HG02763 (cell line): Measurements from ENCODE around the gene WARS2.

Experiments
- ATAC-seq: cut with Tn5 transposase; IDR thresholded peaks from one replicate; pipeline ENCODE4 v1.9.1; 2021; ENCODE audit warnings: mild to moderate bottlenecking, moderate library complexity; ENCODE audit not compliant: unreplicated experiment

WARS2 gene

DNA sequence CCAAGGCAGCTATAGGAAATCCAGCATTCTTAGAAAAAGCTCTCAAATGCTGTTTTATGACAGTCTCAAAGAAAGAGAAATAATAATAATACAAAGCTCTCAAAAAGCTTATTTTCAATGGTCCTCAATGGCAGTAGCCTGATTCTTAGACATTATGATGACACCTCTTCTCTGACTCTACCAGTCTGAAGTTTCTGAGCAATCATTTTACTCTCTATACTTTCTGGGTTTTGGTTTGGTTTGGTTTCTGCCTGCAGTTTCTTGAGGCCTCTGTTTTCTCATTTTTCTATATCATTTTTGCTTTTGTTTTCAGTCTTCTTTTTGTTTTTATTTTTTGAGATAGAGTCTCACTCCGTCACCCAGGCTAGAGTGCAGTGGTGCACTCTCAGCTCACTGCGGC is 102.1 kb downstream of the WARS2 start:
- ATAC-seq: no peak

DNA sequence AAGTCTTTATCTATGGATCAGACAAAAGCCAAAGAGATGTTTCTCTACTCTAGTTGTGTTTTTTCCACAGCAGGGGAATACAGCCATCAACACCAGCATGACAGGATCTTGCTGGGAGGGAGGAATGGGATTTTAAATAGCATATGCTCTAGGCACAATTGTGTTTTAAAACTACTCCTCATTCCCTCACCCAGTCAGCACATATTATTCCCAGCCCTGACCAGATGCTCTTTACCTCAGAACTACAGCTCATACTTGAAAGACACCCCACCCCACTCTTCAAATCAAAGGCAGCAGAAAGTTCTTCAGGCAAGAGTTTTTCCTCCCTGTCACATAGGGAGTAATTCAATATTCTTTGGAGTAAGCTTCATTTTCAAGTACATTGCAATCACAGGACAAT is 106.1 kb downstream of the WARS2 start:
- ATAC-seq: no peak

DNA sequence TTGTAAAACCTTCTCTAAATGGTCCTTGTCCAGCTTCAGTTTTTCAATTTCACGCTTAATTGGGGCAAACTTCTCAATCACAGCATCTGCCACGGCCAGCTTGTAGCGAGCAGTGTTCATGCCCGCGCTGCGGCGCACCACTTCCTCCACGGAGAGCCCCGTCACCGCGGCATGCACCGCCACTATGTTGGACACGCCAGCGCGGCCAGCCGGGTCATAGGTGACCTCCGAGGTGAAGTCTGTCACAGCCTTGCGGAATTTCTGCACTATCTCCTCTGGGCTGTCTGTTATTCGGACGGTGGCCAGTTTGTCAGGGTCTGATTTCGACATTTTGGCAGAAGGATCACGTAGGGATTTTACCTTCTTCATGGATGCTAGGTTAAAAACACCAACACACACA is 107.5 kb downstream of the WARS2 start:
- no peak for ATAC-seq

DNA sequence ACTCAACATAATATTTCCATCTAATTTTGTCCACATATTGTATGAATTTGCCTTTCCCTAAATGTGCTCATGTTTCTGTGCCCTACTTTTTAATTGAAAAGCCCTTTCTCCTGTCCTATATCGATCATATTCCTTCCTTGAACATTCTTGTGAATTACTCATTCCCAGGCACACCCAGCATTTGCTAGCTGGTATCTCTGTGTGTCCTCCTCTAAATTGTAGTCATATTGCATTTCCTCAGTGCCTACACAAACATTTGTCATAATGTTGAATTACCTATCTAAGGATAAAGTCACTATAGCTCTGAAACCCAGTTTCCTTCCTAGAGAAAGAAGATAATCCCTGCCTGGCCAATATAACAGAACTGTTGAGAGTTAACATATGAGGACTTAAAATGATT is 112.7 kb downstream of the WARS2 start:
- no peak for ATAC-seq

DNA sequence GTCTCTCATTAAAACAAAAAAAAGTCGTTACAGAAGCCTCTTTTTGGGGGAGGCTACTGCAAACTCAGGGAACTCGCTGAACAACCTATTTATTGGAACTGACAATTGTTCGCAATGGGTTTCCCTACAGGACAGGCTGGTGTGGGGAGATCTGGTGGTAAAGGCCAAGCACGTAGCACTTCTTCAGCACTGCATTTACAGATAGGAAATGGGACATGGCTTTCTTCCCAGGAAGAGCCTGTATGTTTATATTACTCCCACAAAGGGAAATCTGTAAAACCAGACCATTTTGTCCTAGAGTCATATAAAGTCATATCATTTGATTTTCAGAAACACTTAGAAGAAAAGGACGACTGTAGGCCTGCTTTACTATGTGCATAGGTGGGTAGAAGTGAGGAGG is 113.5 kb downstream of the WARS2 start:
- no peak for ATAC-seq

DNA sequence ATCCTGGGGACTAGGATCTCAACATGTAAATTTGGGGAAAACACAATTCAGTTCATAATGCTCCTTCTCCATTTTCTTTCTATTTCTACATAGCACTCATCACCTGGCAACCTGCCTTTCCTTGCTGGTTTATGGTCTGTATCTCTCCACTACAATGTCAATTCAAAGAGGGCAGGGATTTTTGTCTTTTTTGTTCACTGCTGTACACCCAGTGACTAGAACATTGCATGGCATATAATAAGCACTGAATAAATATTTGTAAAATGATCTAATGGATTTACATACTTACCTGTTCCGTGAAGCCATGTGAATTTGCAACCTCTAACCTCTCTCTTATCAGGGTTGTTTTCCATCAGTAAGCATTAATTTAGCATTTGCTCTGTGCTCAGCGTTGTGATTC is 124.9 kb downstream of the WARS2 start:
- ATAC-seq: no peak

DNA sequence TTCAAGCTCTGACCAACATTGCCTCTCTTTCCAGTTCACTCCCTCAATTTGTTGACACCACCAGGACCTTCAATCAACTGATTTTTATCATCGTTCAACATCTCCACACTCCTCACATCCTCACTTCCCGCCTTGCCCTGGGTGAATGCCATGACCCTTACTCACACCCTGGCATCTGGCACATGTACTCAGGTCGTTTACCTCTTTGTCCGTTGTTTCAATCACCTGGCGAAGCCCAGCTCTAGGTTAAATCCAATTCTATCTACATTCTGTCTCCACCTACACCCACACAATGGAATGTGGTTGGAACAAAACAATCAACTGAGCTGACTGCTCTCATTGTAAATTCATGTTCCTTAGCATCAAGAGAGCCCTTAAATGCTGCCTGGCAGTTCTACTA is 128.1 kb downstream of the WARS2 start:
- no peak for ATAC-seq

DNA sequence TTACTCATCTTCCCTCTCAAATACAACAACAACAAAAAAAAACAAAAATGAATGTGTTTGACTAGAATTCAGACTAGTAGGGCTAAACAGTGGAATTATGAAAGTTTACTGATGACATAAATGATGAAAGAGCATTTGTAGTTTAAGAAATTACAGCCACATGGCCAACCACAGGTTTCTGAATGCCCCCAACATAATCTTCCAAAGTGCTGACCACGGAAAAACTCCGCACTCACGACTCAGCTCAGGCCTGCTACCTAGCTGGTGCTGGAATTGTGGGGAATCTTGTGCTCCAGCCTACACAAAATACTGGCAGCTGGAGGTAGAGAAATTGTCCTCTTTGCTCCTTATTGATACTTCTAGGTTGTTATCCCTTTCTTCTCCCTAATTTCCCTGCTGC is 128.7 kb downstream of the WARS2 start:
- ATAC-seq: no peak

DNA sequence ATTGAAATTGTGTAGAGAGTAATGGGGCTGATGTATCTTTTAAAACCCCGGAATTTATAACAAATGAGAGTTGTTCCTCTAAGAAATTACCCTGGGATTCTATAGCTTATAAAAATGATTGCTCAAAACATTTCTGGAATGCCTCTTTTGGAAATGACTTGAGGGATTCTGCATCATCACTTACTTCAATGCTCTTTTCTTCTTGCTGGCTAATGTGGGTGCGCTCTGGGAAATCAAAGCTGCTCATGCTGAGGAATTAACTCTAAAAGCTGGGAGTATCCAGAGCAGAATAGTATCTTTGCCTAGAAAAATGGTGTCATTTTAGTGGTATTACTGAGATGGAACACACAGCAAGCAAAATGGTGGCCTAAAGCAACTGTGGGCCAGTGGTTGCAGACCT is 129.3 kb downstream of the WARS2 start:
- no peak for ATAC-seq

DNA sequence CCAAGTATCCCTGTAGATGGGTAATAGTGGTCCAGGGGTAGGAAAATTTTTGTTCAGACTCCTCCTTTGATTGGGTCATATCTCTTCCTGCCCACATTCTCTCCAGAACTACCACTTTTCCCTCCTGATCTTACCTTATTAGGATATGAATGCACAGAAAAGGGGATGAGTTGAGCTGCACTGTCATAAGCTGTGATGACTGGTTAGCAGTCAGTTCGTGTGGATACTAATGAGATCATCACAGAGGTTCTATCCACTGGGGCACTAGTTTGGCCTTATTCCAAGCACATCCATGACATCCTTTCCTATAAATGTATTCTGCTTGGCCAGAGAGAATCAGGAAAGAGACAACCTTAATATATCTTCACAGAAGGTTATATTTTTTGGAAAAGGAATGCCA is 130.3 kb downstream of the WARS2 start:
- no peak for ATAC-seq

DNA sequence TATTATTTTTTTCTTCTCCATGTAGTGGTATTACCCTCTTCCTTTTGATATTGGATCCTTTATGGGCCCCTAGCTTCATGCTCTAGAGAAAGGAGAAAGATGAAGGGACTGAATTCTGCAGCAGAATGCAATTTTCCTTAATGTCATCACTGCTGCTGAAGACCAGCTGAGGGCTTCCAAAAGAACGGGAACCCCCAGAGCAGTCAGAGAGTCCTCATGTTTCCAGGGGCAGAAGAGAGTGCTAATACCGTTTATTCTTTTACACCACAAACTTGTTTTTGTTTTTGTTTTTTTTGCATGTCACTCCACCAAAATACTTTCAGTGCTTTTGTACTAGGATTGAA is 131.2 kb downstream of the WARS2 start:
- no peak for ATAC-seq

DNA sequence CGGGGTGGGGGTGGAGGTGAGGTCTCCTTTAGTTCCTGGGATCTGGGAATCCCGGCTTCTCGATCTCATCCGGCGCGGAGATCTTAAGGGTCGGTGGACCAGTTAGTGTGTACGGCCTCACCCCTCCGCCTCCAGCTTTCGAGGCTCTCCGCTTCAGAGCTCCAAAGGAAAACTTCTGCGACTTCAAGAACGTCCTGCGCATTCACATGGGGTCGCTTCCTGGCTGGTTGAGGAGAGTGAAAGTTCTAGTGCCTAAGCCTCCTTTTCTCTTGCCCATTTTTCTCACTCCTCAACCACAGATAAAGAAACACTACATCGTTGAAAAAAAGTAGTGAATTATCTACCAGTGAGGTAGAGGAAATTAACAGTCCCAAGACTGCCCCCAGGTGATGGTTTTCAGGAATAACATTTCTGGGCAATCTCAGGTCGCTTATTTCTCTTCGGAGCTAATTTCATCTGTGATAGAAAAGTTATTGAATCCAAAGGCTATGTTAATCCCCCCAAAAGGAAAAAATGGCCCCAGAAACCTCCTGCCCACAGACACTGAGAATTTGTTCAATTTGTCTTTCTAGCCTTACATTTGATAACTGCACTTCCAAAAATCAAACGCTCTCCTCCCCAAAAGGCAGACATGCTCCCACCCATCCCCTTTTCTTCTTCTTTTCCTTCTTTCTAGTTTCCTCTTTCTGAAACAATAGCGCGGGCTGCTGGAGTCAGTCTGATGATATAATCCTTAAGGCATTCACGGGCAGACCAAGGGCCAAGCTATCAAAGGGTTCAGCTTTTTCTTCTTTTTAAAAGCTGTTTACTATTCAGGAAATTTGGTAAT is 131.8 kb downstream of the WARS2 start:
- ATAC-seq: peak; percentile 67

DNA sequence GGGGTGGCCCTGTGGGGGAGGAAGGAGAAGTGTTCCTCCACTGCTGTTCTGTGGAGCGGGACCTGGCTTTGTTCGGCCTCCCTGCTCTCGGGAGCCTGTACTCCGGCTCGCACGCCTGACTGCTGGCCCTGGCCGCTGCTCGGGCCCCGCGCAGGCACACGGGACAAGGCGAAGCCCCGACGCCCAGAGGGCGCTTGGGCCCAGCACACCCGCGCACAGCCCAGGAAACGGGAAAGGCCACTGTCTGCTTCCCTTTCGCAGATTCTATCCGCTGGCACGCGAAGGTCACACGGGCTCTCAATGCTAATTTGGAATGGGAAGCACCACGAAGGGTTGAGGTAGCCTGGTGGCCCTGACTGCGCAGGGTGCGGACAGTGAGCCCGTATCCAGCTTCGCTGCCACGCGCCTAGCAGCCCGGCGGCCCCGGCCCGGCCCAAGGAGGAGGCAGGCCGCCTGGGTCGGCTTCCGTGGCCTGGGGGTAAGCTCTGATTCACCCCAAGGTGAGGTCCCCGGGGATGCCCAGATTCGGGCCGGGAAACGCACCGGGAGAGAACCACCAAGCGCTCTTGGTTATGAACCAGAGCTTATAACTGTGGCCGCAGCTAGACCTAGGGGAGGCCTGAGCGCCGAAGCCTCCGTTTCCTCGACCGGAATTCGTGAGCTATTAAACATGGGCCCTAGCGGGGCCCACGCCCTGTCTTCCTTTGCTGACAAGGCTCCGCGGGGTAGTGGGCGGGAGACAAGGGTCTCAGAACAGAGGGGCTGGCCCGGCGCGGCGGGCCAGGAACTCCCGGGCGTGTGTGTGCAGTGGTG is 132.6 kb downstream of the WARS2 start:
- peak; percentile 22 for ATAC-seq

DNA sequence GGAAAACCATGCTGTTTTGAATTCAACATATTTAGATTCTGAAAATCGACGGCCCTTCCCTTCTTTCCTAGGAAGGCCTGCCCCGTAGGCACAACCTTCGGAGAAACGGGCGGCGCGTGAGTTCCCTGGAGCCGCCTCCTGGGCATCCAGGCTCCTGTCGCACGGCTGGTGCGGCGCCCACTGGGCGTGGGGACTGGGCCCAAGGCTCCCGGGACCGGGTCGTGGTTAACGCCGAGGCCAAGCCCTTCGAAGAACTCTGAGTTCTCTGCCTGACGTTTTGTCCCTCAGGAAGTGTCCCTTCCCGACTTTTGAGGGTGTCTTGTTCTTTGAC is 133.1 kb downstream of the WARS2 start:
- ATAC-seq: no peak

DNA sequence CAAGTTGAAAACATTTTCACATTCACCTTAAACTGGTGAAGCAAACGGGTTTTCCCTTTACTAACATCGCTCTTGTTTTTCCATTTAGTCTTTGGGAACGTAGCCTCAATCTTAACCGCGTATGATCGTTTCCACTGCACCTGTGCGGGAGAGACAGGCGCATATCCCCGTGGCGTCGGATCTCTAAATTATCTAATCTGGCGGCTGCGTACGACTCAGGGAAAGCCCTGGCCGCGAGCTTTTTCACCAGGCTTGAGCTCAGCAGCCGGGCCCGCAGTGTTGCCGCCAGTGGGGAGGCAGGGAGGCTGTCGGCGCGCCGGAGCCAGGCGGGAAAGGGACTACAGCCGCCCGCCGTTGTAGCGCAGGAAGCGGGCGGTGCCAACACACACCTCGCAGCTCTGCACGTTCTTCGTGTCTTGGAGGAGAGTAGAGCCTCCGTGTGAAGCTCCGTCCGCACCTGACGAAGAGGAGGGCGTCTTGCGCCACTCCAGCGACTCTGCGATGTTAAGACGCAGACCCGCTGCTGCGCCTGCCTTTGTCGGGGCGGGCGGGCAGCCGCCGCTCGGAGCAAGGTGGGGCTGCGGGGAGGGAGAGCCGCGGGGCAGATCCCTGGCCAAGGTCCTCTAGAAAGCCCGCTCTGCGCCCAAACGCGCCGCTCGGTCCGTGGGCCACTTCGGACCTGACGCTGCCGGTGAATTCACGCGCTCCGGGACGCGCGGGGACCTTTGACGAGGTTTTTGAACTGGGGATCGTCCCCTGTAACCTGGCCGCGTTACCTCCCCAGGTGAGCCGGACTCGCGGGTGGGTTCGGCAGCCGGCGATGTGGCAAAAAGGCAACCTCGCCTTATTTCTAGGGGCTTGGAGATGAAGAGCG is 133.8 kb downstream of the WARS2 start:
- no peak for ATAC-seq

DNA sequence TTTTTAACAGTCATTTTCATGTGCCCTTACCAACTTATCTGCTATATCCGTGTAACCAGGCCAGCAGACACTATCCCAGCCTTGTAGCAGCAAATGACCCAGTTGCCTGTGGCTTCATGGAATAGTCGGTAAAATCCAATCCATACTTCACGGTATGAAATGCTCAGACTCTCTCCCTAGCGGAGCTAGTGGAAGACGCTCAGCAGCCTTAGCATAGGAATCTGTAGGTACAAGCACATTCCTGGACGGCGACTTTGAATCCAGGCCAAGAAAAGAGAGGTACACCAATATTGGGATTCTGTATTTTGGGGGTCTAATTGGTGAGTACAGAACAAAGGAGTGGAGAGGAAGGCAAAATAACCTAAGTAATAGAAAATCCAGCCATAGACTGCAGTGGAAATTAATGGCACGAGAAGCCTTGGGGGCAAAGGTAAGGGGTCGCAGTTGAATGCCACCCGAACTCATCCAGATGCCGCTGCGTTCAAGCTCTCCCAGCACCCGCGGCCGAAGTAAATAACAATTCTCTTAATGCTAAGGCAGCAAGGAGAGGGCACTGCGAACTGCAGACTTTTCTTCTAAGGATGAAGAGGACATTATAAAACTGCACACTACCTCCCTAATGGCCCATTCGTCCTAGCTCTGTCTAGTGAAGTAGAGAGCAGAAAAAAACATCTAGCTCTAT is 134.6 kb downstream of the WARS2 start:
- ATAC-seq: no peak

DNA sequence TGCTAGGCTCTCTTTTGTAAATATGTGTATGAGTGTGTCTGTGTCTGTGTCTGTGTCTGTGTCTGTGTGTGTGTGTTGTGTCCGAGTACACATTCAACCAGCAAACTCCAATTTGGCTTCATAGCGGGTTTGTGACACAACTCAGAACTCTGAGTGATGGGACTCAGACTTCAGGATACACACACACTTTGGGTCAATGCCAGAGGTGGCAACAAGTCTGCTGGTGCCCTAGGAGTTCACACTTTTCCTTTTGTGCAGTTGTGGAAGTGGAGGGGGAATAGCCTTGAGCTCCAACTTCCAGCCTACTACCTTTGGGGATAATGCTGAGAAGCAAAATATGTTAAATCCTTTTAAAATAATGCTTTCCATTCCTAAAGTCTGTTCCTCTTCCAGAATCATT is 135.7 kb downstream of the WARS2 start:
- no peak for ATAC-seq

DNA sequence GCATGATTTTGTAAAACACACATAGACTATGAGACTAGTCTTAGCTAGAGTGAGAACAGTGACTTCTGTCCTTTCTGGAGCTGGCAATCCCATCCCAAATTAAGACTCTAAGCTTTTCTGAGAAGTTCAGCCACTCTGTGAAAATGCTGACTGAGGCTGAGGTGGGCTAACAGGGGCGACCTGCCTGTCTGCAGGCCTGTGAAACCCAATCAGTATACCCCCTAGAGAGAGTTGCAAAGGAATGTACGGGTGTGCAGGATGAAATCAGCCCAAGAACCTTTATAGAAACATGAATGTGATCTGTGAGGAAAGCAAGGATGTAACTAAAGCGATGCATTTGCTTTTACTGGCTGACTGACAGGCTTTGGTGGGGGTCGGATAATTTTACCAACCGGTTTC is 136.3 kb downstream of the WARS2 start:
- no peak for ATAC-seq

DNA sequence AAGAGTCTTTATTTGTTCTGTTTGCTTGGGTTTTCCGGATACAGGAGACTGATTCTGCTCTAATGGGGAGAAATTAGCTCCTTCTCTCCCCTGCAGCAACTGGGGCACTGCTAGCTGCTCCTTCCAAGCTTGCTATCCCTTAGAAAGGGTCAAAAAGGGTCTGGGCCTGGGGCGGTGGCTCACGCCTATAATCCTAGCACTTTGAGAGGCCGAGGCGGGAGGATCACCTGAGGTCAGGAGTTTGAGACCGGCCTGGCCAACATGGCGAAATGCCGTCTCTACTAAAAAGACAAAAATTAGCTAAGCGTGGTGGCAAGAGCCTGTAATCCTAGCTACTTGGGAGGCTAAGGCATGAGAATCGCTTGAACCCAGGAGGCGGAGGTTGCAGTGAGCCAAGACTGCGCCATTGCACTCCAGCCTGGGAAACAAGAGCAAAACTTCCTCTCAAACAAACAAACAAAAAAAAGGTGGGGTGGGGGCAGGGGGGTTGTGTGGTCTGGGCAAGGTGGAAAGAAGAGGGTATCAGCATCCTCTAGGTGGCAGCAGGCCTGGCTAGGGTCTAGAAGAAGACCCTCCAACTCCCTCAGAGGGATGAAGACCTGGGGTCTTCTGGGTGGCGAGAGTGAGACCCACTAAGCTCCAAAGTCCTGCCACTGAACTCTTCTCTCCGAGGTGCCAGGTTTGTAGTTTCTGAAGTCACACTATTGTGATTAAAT is 136.9 kb downstream of the WARS2 start:
- no peak for ATAC-seq

DNA sequence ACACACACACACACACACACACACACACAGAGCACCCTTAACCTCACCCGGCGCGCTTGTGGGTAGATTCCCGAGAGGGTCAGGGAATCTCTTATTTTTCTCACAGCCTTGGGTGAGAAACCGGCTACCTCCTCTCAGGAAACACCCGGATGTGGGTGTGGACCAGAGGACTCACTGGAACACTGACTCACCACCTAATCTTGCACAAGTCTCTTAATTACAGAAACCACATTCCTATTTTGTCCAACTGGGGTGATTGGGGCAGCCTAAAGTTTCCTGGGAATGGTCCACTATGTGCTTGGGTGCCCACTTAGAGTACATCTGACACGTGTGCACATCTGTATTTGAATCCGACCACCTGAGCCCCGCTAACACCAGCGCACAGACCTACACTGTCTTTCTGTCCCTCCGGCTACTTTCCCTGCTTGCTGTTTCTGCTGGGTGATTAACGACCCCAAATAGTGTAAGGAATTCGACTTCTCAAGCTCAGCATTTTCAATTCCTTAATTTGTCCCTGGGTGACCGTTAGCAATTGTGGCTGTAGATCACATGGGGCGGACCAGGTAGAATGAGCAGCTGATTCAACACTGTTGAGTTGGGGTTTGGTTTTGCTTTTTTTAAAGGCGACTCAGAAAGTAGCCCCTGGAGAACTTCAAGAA is 138.3 kb downstream of the WARS2 start:
- no peak for ATAC-seq
